Lung (tissue), 12 donors: ENCODE results near the gene MBOAT1. TPM values are rescaled to one million over a fixed set of nuclear protein-coding genes. Genes with fewer than 3 reads are reported as not detected.

Experiments
- ATAC-seq: fragments of 200-7000 bp; cut with Tn5 transposase; one replicate; pipeline ENCODE4 v1.9.1; 2020; ENCODE audit warnings: moderate number of reproducible peaks; ENCODE audit not compliant: insufficient read depth, low FRiP score
- DNase-seq, 3 donors: peaks; one replicate each; pipeline ENCODE4 v3.0.0-alpha.2; 2013 to 2017
- H3K27ac ChIP-seq, 2 donors: one replicate each; pipeline ENCODE4 v1.5.1; 2013; ENCODE audit warnings: mild to moderate bottlenecking in 2 of 2, moderate library complexity in 2 of 2, control low read depth in 1 of 2, inconsistent platforms in 1 of 2, low read depth in 1 of 2, low read length in 1 of 2
- H3K27me3 ChIP-seq, 3 donors: one replicate each; pipeline ENCODE4 v1.5.1; 2013; ENCODE audit warnings: low read length in 2 of 3; ENCODE audit not compliant: control insufficient read depth in 3 of 3, insufficient read depth in 3 of 3
- H3K36me3 ChIP-seq, 4 donors: one replicate each; pipeline ENCODE4 v1.5.1; 2013; ENCODE audit warnings: low read length in 4 of 4, mild to moderate bottlenecking in 1 of 4, moderate library complexity in 1 of 4; ENCODE audit not compliant: control insufficient read depth in 4 of 4, insufficient read depth in 4 of 4
- H3K4me1 ChIP-seq, 5 donors: one replicate each; pipeline ENCODE4 v1.5.1; 2013; ENCODE audit warnings: low read length in 5 of 5, mild to moderate bottlenecking in 2 of 5, moderate library complexity in 1 of 5; ENCODE audit not compliant: control insufficient read depth in 5 of 5, insufficient read depth in 5 of 5
- H3K4me3 ChIP-seq: one replicate; pipeline ENCODE4 v1.5.1; 2013; ENCODE audit warnings: mild to moderate bottlenecking, control low read depth, moderate library complexity
- H3K9ac ChIP-seq, 2 donors: one replicate each; pipeline ENCODE4 v1.5.1; 2013; ENCODE audit warnings: low read length in 2 of 2, control low read depth in 1 of 2; ENCODE audit not compliant: insufficient read depth in 1 of 2
- H3K9me3 ChIP-seq, 4 donors: one replicate each; pipeline ENCODE4 v1.5.1; 2013; ENCODE audit warnings: low read length in 3 of 4, mild to moderate bottlenecking in 1 of 4, moderate library complexity in 1 of 4; ENCODE audit not compliant: control insufficient read depth in 4 of 4, insufficient read depth in 3 of 4
- WGBS, 2 donors: extraction: QIAGEN DNeasy Blood & Tissue Kit; methylation state at CpG; one replicate each; pipeline ENCODE4 v1.1.7; 2013; 5-methylcytosine and 5-hydroxymethylcytosine counted together
- polyA plus RNA-seq, 2 donors: library from polyadenylated mRNA; stranded (reverse); fragments of 200-250 nt; gene quantifications; one replicate each; pipeline ENCODE4 v1.2.1, GENCODE V29; 2013
- total RNA-seq, 2 donors: library from RNA; depleted of rRNA in 1 of 2; stranded (reverse); fragments of >200 nt in 1 of 2; gene quantifications; one replicate each; pipeline ENCODE4 v1.2.1, GENCODE V29; 2014 to 2021
- TF ChIP-seq, protein P1 (sequence below): IDR thresholded peaks from 2 replicates; pipeline ENCODE4 v1.5.1; 2012; ENCODE audit warnings: mild to moderate bottlenecking; ENCODE audit errors: control extremely low read depth, extremely low read depth
- donor health status: control.
- donor health status: control.
- donor health status: Bipolar disorder and iron deficiency.
- donor health status: healthy.
- donor health status: DM: yes; HTN: yes; CAD: no.

The MBOAT1 gene
- total and polyA plus RNA-seq, 4 donors, result 2.3 to 27.4 (median 8.7) TPM

DNA sequence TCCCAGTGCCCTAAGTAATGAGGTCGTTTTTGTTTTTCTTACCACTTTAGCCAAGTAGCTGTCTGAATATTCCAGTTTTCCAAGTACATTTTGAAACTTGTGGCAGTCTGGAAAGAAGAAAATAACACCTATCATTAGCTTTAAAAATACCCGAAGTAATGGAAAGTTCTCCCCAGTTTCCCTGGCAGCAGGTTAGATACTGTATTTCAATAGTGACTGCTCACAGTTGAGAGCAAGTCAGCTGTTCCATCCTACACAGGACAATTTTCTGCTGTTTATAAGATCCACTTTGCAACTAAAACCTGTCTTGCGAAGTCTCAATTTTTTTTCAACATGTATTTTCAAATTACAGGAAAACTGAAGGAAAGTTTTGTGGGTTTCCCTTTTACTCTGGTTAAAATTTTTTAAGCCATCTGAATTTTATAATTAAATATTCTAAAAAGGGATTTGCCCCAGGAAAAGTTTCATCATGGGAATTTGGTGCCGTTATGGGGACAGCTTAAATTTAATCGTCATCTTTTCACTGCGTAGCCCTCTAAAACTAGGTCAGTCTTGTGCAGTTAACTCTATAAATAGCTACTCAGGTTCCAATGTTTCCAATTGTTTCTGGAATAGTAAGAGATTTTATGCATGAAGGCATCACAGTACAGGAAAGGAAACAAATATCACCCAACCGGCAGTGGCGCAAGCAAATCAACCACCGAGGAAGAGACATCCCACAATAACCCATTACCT, 96.9 kb downstream of the MBOAT1 start:
- no peak for DNase-seq
- H3K36me3 ChIP-seq, result peaks cover 0 to 21% (median 5%) of the 10 kb centered on the region in 4 donors
- H3K4me1 ChIP-seq, result peaks cover 0 to 7% (median 0%) of the 10 kb centered on the region in 5 donors
- 81 to 86% methylated on average over 9 of the region's 9 CpGs for WGBS, 2 donors
- TF ChIP-seq, protein P1, sequence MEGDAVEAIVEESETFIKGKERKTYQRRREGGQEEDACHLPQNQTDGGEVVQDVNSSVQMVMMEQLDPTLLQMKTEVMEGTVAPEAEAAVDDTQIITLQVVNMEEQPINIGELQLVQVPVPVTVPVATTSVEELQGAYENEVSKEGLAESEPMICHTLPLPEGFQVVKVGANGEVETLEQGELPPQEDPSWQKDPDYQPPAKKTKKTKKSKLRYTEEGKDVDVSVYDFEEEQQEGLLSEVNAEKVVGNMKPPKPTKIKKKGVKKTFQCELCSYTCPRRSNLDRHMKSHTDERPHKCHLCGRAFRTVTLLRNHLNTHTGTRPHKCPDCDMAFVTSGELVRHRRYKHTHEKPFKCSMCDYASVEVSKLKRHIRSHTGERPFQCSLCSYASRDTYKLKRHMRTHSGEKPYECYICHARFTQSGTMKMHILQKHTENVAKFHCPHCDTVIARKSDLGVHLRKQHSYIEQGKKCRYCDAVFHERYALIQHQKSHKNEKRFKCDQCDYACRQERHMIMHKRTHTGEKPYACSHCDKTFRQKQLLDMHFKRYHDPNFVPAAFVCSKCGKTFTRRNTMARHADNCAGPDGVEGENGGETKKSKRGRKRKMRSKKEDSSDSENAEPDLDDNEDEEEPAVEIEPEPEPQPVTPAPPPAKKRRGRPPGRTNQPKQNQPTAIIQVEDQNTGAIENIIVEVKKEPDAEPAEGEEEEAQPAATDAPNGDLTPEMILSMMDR, result no peak
- H3K4me3 ChIP-seq, result no peak overlapping the region
- ATAC-seq, result no peak
- H3K27me3 ChIP-seq, result no peaks in the 10 kb centered on the region
- no peaks in the 10 kb centered on the region for H3K9me3 ChIP-seq
- H3K27ac ChIP-seq, result no peak overlapping the region
- H3K9ac ChIP-seq, result no peak overlapping the region

DNA sequence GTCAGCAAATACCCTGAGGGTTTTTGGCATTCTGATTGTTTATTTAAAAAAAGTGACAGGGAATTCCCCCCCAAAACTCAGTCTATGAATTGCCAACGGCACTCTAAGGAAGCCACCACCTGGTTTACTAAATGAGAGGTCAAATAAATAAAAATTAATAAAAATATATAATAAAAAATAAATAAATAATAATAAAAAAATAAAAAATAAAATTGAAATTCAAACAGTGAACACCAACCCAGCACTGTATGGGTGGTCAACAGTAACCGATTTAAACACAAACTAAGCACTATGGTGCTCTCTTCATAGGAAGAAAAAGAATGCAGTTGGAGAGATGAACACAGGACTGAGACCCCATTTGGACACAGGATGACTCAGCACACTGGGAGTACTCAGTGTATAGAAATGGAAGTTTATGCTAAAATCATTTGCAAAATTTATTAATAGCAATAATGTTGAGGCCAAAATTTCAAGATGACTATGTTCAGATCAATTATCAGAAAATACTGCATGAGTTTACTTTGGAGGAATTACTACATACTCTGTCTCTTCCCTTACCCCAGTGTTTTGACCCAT, 98.5 kb downstream of the MBOAT1 start:
- Histone ChIP-seq H3K27me3 (no peaks in the 10 kb centered on the region), H3K4me3 (no peak overlapping the region), H3K9ac (no peak overlapping the region), H3K36me3 (peaks cover 0 to 21% (median 11%) of the 10 kb centered on the region in 4 donors), H3K9me3 (no peaks in the 10 kb centered on the region), H3K27ac (no peak overlapping the region), H3K4me1 (peaks cover 0 to 4% (median 0%) of the 10 kb centered on the region in 5 donors)
- TF ChIP-seq, protein P1, result no peak
- 94 to 95% methylated on average over 2 of the region's 2 CpGs for WGBS, 2 donors
- ATAC-seq, result no peak
- no peak for DNase-seq

DNA sequence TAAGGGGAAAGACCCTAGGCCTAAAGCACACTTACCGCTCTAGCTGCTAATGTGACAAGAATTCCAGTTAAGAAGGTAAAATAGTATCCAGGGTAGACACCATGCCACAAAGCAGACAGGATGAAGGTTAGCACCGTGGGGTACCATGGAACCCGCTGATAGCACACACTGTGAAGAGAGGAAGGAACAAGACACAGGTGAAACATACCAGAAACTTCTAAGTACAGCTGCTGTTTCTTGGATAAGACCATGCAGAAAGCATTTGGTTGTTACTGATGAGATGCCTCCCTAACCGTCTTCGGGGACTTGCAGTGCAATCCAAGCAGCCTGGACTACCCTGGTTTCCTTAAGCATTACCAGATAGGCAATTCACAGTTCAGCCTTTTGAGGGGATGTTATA, 99.4 kb downstream of the MBOAT1 start:
- H3K27ac ChIP-seq, result no peak overlapping the region
- TF ChIP-seq, protein P1, result no peak
- no peaks in the 10 kb centered on the region for H3K9me3 ChIP-seq
- H3K27me3 ChIP-seq, result no peaks in the 10 kb centered on the region
- H3K36me3 ChIP-seq, result peaks cover 0 to 21% (median 13%) of the 10 kb centered on the region in 4 donors
- DNase-seq (no peak), ATAC-seq (no peak)
- no peak overlapping the region for H3K4me3 ChIP-seq
- no peaks in the 10 kb centered on the region for H3K4me1 ChIP-seq
- no peak overlapping the region for H3K9ac ChIP-seq
- 95 to 99% methylated on average over 5 of the region's 5 CpGs for WGBS, 2 donors
